Measurements from ENCODE around the gene CTSC.

DNA sequence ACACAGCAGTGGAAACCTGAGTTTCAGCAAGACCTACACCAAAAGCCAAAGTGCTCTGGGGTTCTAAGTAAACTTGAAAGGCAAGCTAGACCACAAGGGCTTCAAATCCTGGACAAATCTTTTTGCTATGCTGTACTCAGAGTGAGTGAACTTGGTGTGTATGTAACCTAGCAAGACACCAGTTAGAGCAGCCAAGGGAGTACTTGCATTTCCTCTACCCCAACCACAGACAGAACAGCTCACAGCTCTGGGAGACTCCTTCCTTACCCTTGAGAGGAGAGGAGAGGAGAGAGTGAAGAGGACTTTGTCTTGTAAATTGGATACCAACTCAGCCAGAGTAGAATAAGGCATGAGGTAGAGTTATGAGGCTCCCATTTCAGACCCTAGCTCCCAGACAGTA is 71.4 kb downstream of the CTSC start:
- no peak for TF ChIP-seq ELF4 (CRISPR knock-in tag; IDR thresholded peaks at IDR 0.05; ENCODE audit: low read depth)
- TF ChIP-seq, protein P1, sequence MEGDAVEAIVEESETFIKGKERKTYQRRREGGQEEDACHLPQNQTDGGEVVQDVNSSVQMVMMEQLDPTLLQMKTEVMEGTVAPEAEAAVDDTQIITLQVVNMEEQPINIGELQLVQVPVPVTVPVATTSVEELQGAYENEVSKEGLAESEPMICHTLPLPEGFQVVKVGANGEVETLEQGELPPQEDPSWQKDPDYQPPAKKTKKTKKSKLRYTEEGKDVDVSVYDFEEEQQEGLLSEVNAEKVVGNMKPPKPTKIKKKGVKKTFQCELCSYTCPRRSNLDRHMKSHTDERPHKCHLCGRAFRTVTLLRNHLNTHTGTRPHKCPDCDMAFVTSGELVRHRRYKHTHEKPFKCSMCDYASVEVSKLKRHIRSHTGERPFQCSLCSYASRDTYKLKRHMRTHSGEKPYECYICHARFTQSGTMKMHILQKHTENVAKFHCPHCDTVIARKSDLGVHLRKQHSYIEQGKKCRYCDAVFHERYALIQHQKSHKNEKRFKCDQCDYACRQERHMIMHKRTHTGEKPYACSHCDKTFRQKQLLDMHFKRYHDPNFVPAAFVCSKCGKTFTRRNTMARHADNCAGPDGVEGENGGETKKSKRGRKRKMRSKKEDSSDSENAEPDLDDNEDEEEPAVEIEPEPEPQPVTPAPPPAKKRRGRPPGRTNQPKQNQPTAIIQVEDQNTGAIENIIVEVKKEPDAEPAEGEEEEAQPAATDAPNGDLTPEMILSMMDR (IDR thresholded peaks at IDR 0.05) = no peak
- no peak for TF ChIP-seq KAT7 (CRISPR knock-in tag; IDR thresholded peaks at IDR 0.05; ENCODE audit: borderline replicate concordance)
- TF ChIP-seq, protein P2, sequence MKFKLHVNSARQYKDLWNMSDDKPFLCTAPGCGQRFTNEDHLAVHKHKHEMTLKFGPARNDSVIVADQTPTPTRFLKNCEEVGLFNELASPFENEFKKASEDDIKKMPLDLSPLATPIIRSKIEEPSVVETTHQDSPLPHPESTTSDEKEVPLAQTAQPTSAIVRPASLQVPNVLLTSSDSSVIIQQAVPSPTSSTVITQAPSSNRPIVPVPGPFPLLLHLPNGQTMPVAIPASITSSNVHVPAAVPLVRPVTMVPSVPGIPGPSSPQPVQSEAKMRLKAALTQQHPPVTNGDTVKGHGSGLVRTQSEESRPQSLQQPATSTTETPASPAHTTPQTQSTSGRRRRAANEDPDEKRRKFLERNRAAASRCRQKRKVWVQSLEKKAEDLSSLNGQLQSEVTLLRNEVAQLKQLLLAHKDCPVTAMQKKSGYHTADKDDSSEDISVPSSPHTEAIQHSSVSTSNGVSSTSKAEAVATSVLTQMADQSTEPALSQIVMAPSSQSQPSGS (CRISPR knock-in tag; IDR thresholded peaks at IDR 0.05; ENCODE audit: borderline replicate concordance, low read depth) = no peak
- no peak for TF ChIP-seq ETV6 (CRISPR knock-in tag; IDR thresholded peaks at IDR 0.05)
- TF ChIP-seq ZNF121 (CRISPR knock-in tag; IDR thresholded peaks at IDR 0.05) = no peak
- TF ChIP-seq ZNF219 (CRISPR knock-in tag; IDR thresholded peaks at IDR 0.05; ENCODE audit: borderline replicate concordance) = no peak
- no peak for TF ChIP-seq ZBTB21 (CRISPR knock-in tag; IDR thresholded peaks at IDR 0.05; ENCODE audit: borderline replicate concordance)
- TF ChIP-seq TP53 (CRISPR knock-in tag; IDR thresholded peaks at IDR 0.05) = no peak
- TF ChIP-seq TEAD4 (CRISPR knock-in tag; IDR thresholded peaks at IDR 0.05) = no peak
- TF ChIP-seq, protein P3, sequence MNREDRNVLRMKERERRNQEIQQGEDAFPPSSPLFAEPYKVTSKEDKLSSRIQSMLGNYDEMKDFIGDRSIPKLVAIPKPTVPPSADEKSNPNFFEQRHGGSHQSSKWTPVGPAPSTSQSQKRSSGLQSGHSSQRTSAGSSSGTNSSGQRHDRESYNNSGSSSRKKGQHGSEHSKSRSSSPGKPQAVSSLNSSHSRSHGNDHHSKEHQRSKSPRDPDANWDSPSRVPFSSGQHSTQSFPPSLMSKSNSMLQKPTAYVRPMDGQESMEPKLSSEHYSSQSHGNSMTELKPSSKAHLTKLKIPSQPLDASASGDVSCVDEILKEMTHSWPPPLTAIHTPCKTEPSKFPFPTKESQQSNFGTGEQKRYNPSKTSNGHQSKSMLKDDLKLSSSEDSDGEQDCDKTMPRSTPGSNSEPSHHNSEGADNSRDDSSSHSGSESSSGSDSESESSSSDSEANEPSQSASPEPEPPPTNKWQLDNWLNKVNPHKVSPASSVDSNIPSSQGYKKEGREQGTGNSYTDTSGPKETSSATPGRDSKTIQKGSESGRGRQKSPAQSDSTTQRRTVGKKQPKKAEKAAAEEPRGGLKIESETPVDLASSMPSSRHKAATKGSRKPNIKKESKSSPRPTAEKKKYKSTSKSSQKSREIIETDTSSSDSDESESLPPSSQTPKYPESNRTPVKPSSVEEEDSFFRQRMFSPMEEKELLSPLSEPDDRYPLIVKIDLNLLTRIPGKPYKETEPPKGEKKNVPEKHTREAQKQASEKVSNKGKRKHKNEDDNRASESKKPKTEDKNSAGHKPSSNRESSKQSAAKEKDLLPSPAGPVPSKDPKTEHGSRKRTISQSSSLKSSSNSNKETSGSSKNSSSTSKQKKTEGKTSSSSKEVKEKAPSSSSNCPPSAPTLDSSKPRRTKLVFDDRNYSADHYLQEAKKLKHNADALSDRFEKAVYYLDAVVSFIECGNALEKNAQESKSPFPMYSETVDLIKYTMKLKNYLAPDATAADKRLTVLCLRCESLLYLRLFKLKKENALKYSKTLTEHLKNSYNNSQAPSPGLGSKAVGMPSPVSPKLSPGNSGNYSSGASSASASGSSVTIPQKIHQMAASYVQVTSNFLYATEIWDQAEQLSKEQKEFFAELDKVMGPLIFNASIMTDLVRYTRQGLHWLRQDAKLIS (CRISPR knock-in tag; IDR thresholded peaks at IDR 0.05; ENCODE audit: borderline replicate concordance) = no peak
- TF ChIP-seq, protein P4, sequence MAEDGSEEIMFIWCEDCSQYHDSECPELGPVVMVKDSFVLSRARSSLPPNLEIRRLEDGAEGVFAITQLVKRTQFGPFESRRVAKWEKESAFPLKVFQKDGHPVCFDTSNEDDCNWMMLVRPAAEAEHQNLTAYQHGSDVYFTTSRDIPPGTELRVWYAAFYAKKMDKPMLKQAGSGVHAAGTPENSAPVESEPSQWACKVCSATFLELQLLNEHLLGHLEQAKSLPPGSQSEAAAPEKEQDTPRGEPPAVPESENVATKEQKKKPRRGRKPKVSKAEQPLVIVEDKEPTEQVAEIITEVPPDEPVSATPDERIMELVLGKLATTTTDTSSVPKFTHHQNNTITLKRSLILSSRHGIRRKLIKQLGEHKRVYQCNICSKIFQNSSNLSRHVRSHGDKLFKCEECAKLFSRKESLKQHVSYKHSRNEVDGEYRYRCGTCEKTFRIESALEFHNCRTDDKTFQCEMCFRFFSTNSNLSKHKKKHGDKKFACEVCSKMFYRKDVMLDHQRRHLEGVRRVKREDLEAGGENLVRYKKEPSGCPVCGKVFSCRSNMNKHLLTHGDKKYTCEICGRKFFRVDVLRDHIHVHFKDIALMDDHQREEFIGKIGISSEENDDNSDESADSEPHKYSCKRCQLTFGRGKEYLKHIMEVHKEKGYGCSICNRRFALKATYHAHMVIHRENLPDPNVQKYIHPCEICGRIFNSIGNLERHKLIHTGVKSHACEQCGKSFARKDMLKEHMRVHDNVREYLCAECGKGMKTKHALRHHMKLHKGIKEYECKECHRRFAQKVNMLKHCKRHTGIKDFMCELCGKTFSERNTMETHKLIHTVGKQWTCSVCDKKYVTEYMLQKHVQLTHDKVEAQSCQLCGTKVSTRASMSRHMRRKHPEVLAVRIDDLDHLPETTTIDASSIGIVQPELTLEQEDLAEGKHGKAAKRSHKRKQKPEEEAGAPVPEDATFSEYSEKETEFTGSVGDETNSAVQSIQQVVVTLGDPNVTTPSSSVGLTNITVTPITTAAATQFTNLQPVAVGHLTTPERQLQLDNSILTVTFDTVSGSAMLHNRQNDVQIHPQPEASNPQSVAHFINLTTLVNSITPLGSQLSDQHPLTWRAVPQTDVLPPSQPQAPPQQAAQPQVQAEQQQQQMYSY (CRISPR knock-in tag; IDR thresholded peaks at IDR 0.05) = no peak
- no peak for TF ChIP-seq ESRRA (CRISPR knock-in tag; IDR thresholded peaks at IDR 0.05; ENCODE audit: borderline replicate concordance)
- TF ChIP-seq, protein P5, sequence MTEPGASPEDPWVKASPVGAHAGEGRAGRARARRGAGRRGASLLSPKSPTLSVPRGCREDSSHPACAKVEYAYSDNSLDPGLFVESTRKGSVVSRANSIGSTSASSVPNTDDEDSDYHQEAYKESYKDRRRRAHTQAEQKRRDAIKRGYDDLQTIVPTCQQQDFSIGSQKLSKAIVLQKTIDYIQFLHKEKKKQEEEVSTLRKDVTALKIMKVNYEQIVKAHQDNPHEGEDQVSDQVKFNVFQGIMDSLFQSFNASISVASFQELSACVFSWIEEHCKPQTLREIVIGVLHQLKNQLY (CRISPR knock-in tag; IDR thresholded peaks at IDR 0.05) = no peak
